ENCODE measurements around the gene SUPT20HL1. TPM values are rescaled to one million over a fixed set of nuclear protein-coding genes. Genes with fewer than 3 reads are reported as not detected.
"Not testable (repeated sequence)": the region's sequence is repeated elsewhere in the genome, so short reads cannot be mapped to it uniquely, and the experiment has no call there.

The SUPT20HL1 gene
- 1 to 10 TPM in 1 of 2 donors, under 1 TPM in 1; 0.71 to 1.4 TPM for total RNA-seq

- Mint-ChIP-seq H3K4me3 (no peak within 1 kb of the TSS), H3K4me1 (no peaks in the 10 kb centered on the region), H3K36me3 (ENCODE audit: low read depth) (no peaks in the 10 kb centered on the region), H3K27ac (no peak within 1 kb of the TSS), H3K27me3 (no peaks in the 10 kb centered on the region), H3K9me3 (no peaks in the 10 kb centered on the region)
- no peak for ATAC-seq (replicated peaks)
These were observed at the start of gene SUPT20HL1 for GRCh38 chrX:24360272-24360671. Gene SUPT20HL1 (plus strand): TSS chrX:24360639. CDS start chrX:24362761, 2,122 bp downstream.

GRCh38 chrX:24310916-24311315 lies 49.5 kb upstream of the SUPT20HL1 start:
- not testable (repeated sequence) for H3K36me3 Mint-ChIP-seq (ENCODE audit: low read depth); H3K4me3 Mint-ChIP-seq; H3K27me3 Mint-ChIP-seq; H3K9me3 Mint-ChIP-seq; H3K4me1 Mint-ChIP-seq; ATAC-seq (replicated peaks); H3K27ac Mint-ChIP-seq

GRCh38 chrX:24311507-24312248 lies 48.8 kb upstream of the SUPT20HL1 start:
- not testable (repeated sequence) for H3K27ac Mint-ChIP-seq; H3K4me1 Mint-ChIP-seq; H3K9me3 Mint-ChIP-seq; H3K4me3 Mint-ChIP-seq; ATAC-seq (replicated peaks); H3K36me3 Mint-ChIP-seq (ENCODE audit: low read depth); H3K27me3 Mint-ChIP-seq

- not testable (repeated sequence) for H3K27ac Mint-ChIP-seq; ATAC-seq (replicated peaks); H3K36me3 Mint-ChIP-seq (ENCODE audit: low read depth); H3K9me3 Mint-ChIP-seq; H3K4me3 Mint-ChIP-seq; H3K27me3 Mint-ChIP-seq; H3K4me1 Mint-ChIP-seq
These were observed 48.2 kb upstream of the SUPT20HL1 start for GRCh38 chrX:24312249-24312607.

GRCh38 chrX:24314019-24314635 lies 46.3 kb upstream of the SUPT20HL1 start, which contains the start of gene SUPT20HL2:
Gene SUPT20HL2 (minus strand): TSS chrX:24314069. CDS start chrX:24313315, 754 bp downstream.
- Mint-ChIP-seq H3K36me3 (ENCODE audit: low read depth) (no peaks in the 10 kb centered on the region), H3K4me3 (no peak within 1 kb of the TSS), H3K27me3 (peaks cover 3% of the 10 kb centered on the region), H3K4me1 (no peaks in the 10 kb centered on the region), H3K9me3 (no peaks in the 10 kb centered on the region), H3K27ac (no peak within 1 kb of the TSS)
- ATAC-seq (replicated peaks): no peak

- Mint-ChIP-seq H3K4me3 (no peak overlapping the region), H3K36me3 (ENCODE audit: low read depth) (no peaks in the 10 kb centered on the region), H3K9me3 (no peaks in the 10 kb centered on the region), H3K27ac (no peak overlapping the region), H3K27me3 (peaks cover 6% of the 10 kb centered on the region), H3K4me1 (no peaks in the 10 kb centered on the region)
- ATAC-seq (replicated peaks): no peak
These were observed 44.3 kb upstream of the SUPT20HL1 start for GRCh38 chrX:24316111-24316510.

GRCh38 chrX:24317567-24317966 lies 42.9 kb upstream of the SUPT20HL1 start:
- Mint-ChIP-seq H3K4me1 (no peaks in the 10 kb centered on the region), H3K27ac (no peak overlapping the region), H3K27me3 (peaks cover 6% of the 10 kb centered on the region), H3K9me3 (no peaks in the 10 kb centered on the region), H3K4me3 (no peak overlapping the region), H3K36me3 (ENCODE audit: low read depth) (no peaks in the 10 kb centered on the region)
- ATAC-seq (replicated peaks): no peak

GRCh38 chrX:24321741-24322395 lies 38.6 kb upstream of the SUPT20HL1 start:
- no peaks in the 10 kb centered on the region for H3K36me3 Mint-ChIP-seq (ENCODE audit: low read depth)
- no peak overlapping the region for H3K4me3 Mint-ChIP-seq
- peaks cover 10% of the 10 kb centered on the region for H3K27me3 Mint-ChIP-seq
- no peaks in the 10 kb centered on the region for H3K9me3 Mint-ChIP-seq
- H3K27ac Mint-ChIP-seq: no peak overlapping the region
- ATAC-seq (replicated peaks): no peak
- H3K4me1 Mint-ChIP-seq: no peaks in the 10 kb centered on the region

GRCh38 chrX:24325231-24325630 lies 35.2 kb upstream of the SUPT20HL1 start:
- Mint-ChIP-seq H3K4me1 (no peaks in the 10 kb centered on the region), H3K27me3 (peaks cover 10% of the 10 kb centered on the region), H3K27ac (no peak overlapping the region), H3K4me3 (no peak overlapping the region), H3K36me3 (ENCODE audit: low read depth) (no peaks in the 10 kb centered on the region), H3K9me3 (no peaks in the 10 kb centered on the region)
- no peak for ATAC-seq (replicated peaks)

GRCh38 chrX:24332878-24333277 lies 27.6 kb upstream of the SUPT20HL1 start:
- H3K9me3 Mint-ChIP-seq: no peaks in the 10 kb centered on the region
- ATAC-seq (replicated peaks): no peak
- H3K4me1 Mint-ChIP-seq: no peaks in the 10 kb centered on the region
- H3K27me3 Mint-ChIP-seq: peaks cover 7% of the 10 kb centered on the region
- no peak overlapping the region for H3K27ac Mint-ChIP-seq
- H3K36me3 Mint-ChIP-seq (ENCODE audit: low read depth): no peaks in the 10 kb centered on the region
- no peak overlapping the region for H3K4me3 Mint-ChIP-seq

- H3K4me3 Mint-ChIP-seq: no peak overlapping the region
- no peak for ATAC-seq (replicated peaks)
- H3K27ac Mint-ChIP-seq: no peak overlapping the region
- no peaks in the 10 kb centered on the region for H3K4me1 Mint-ChIP-seq
- peaks cover 7% of the 10 kb centered on the region for H3K27me3 Mint-ChIP-seq
- H3K9me3 Mint-ChIP-seq: no peaks in the 10 kb centered on the region
- H3K36me3 Mint-ChIP-seq (ENCODE audit: low read depth): no peaks in the 10 kb centered on the region
These were observed 27.1 kb upstream of the SUPT20HL1 start for GRCh38 chrX:24333371-24333770.

GRCh38 chrX:24334461-24334860 lies 26.0 kb upstream of the SUPT20HL1 start:
- Mint-ChIP-seq H3K4me3 (no peak overlapping the region), H3K9me3 (no peaks in the 10 kb centered on the region), H3K27me3 (peaks cover 7% of the 10 kb centered on the region), H3K4me1 (no peaks in the 10 kb centered on the region), H3K27ac (no peak overlapping the region), H3K36me3 (ENCODE audit: low read depth) (no peaks in the 10 kb centered on the region)
- ATAC-seq (replicated peaks): no peak

- peaks cover 8% of the 10 kb centered on the region for H3K27me3 Mint-ChIP-seq
- H3K4me3 Mint-ChIP-seq: no peak overlapping the region
- no peak overlapping the region for H3K27ac Mint-ChIP-seq
- no peaks in the 10 kb centered on the region for H3K36me3 Mint-ChIP-seq (ENCODE audit: low read depth)
- ATAC-seq (replicated peaks): no peak
- no peaks in the 10 kb centered on the region for H3K9me3 Mint-ChIP-seq
- peaks cover 13% of the 10 kb centered on the region for H3K4me1 Mint-ChIP-seq
These were observed 24.6 kb upstream of the SUPT20HL1 start for GRCh38 chrX:24335871-24336270.

- Mint-ChIP-seq H3K27ac (no peak overlapping the region), H3K36me3 (ENCODE audit: low read depth) (no peaks in the 10 kb centered on the region), H3K4me1 (peaks cover 16% of the 10 kb centered on the region), H3K4me3 (peak overlapping the region; percentile 12), H3K27me3 (peaks cover 5% of the 10 kb centered on the region), H3K9me3 (no peaks in the 10 kb centered on the region)
- peak; percentile 50 for ATAC-seq (replicated peaks)
These were observed 20.5 kb upstream of the SUPT20HL1 start for GRCh38 chrX:24339911-24340310.

GRCh38 chrX:24340501-24340900 lies 19.9 kb upstream of the SUPT20HL1 start:
- H3K9me3 Mint-ChIP-seq: no peaks in the 10 kb centered on the region
- H3K4me3 Mint-ChIP-seq: peak overlapping the region; percentile 12
- H3K27ac Mint-ChIP-seq: peak overlapping the region; percentile 44
- H3K4me1 Mint-ChIP-seq: peaks cover 16% of the 10 kb centered on the region
- peak; percentile 60 for ATAC-seq (replicated peaks)
- peaks cover 5% of the 10 kb centered on the region for H3K27me3 Mint-ChIP-seq
- no peaks in the 10 kb centered on the region for H3K36me3 Mint-ChIP-seq (ENCODE audit: low read depth)

Data from activated T-helper 17 cell treated with anti-CD3 and anti-CD28 coated beads, Interleukin-2, amount 50 U/mL, for 72 hours (primary cell).